Activated CD4-positive, alpha-beta T cell treated with anti-CD3 and anti-CD28 coated beads for 36 hours (primary cell): ENCODE results near the gene PLCXD1. TPM values are rescaled to one million over a fixed set of nuclear protein-coding genes. Genes with fewer than 3 reads are reported as not detected.
"Not testable (repeated sequence)": the region's sequence is repeated elsewhere in the genome, so short reads cannot be mapped to it uniquely, and the experiment has no call there.

ENCODE experiments used
- ATAC-seq: fragments of 200-7000 bp; cut with Tn5 transposase; one replicate; pipeline ENCODE4 v1.10.0; 2021; ENCODE audit warnings: mild to moderate bottlenecking, moderate library complexity
- CTCF ChIA-PET: fragments of 350-600 bp; sonication (Branson Sonifier 250); formaldehyde crosslinking; loops from one replicate; lab custom pipeline; 2021; ENCODE audit warnings: antibody characterized with exemption; lab: Charles Lee
- POLR2A ChIA-PET: fragments of 350-600 bp; sonication (Branson Sonifier 250); formaldehyde crosslinking; loops from one replicate; lab custom pipeline; 2021; ENCODE audit warnings: antibody characterized with exemption, inconsistent platforms; lab: Charles Lee
- DNase-seq: peaks from one replicate; pipeline ENCODE4 v3.0.0-alpha.2; 2020
- H3K27ac Mint-ChIP-seq: one replicate; pipeline ENCODE4 v1.8.0; 2021; ENCODE audit warnings: mixed read lengths
- H3K27me3 Mint-ChIP-seq: one replicate; pipeline ENCODE4 v1.8.0; 2021; ENCODE audit warnings: mixed read lengths
- H3K36me3 Mint-ChIP-seq: one replicate; pipeline ENCODE4 v1.8.0; 2021; ENCODE audit warnings: low read depth, mixed read lengths
- H3K4me1 Mint-ChIP-seq: one replicate; pipeline ENCODE4 v1.8.0; 2021; ENCODE audit warnings: mixed read lengths
- H3K4me3 Mint-ChIP-seq: one replicate; pipeline ENCODE4 v1.8.0; 2021; ENCODE audit warnings: mild to moderate bottlenecking, moderate library complexity, mixed read lengths
- H3K9me3 Mint-ChIP-seq: one replicate; pipeline ENCODE4 v1.8.0; 2021; ENCODE audit warnings: low read depth, mixed read lengths
- intact Hi-C, 2 experiments: fragments of 100-400 bp; cut with DNase I in 1 of 2; cut with micrococcal nuclease in 1 of 2; formaldehyde crosslinking; loops; one replicate each; pipeline versions ENCODE4 v1.14.2 to v1.15.1; 2022 to 2024; cut with DNase I, micrococcal nuclease
- total RNA-seq, 2 experiments: library from RNA; stranded (reverse); gene quantifications; one replicate each; pipeline ENCODE4 v1.2.3, GENCODE V29; 2021

The PLCXD1 gene
- 100 to 1,000 TPM in 1 of 2 experiments, 10 to 100 TPM in 1; 92.8 to 127 TPM for total RNA-seq

- peak; percentile 47 for ATAC-seq
- peak within 1 kb of the TSS; percentile 88 for H3K27ac Mint-ChIP-seq
- POLR2A ChIA-PET: no interaction called here
- intact Hi-C loops: loop anchor here in 1 of 2 experiments (5.0 kb wide), 1 partner anchor 1111 kb away; the partner anchor contains the start of gene SLC25A6
- H3K36me3 Mint-ChIP-seq: peaks cover 27% of the 10 kb centered on the region
- H3K4me1 Mint-ChIP-seq: peaks cover 21% of the 10 kb centered on the region
- no peaks in the 10 kb centered on the region for H3K27me3 Mint-ChIP-seq
- CTCF ChIA-PET: no interaction called here
- peak; percentile 77 for DNase-seq
- H3K4me3 Mint-ChIP-seq: peak within 1 kb of the TSS; percentile 94
- no peaks in the 10 kb centered on the region for H3K9me3 Mint-ChIP-seq
Observed at GRCh38 chrX:281166-281999, at the start of gene PLCXD1. Gene PLCXD1, plus strand, starts transcription at chrX:281381. Its CDS starts 2,807 bp downstream, at chrX:284188.

- H3K4me3 Mint-ChIP-seq, H3K36me3 Mint-ChIP-seq, H3K4me1 Mint-ChIP-seq, intact Hi-C loops, POLR2A ChIA-PET, CTCF ChIA-PET, H3K9me3 Mint-ChIP-seq, H3K27ac Mint-ChIP-seq, H3K27me3 Mint-ChIP-seq, DNase-seq: not testable (repeated sequence)
- peak; percentile 95 for ATAC-seq
Observed at GRCh38 chrX:231637-232277, 49.4 kb upstream of the PLCXD1 start.

- H3K27me3 Mint-ChIP-seq, POLR2A ChIA-PET, intact Hi-C loops, DNase-seq, H3K36me3 Mint-ChIP-seq, H3K4me1 Mint-ChIP-seq, H3K27ac Mint-ChIP-seq, CTCF ChIA-PET, H3K9me3 Mint-ChIP-seq, H3K4me3 Mint-ChIP-seq: not testable (repeated sequence)
- ATAC-seq: peak; percentile 17
Observed at GRCh38 chrX:232278-232655, 48.9 kb upstream of the PLCXD1 start.

- intact Hi-C loops, H3K4me3 Mint-ChIP-seq, H3K36me3 Mint-ChIP-seq, POLR2A ChIA-PET, CTCF ChIA-PET, H3K9me3 Mint-ChIP-seq, H3K27ac Mint-ChIP-seq, ATAC-seq, DNase-seq, H3K4me1 Mint-ChIP-seq, H3K27me3 Mint-ChIP-seq: not testable (repeated sequence)
Observed at GRCh38 chrX:236201-236600, 45.0 kb upstream of the PLCXD1 start.

GRCh38 chrX:250965-251364 is 30.2 kb upstream of the PLCXD1 start:
- DNase-seq (no peak), ATAC-seq (peak; percentile 42)
- CTCF ChIA-PET: no interaction called here
- Mint-ChIP-seq H3K36me3 (no peaks in the 10 kb centered on the region), H3K9me3 (no peaks in the 10 kb centered on the region), H3K27ac (peak overlapping the region; percentile 81), H3K27me3 (no peaks in the 10 kb centered on the region), H3K4me1 (peaks cover 16% of the 10 kb centered on the region), H3K4me3 (peak overlapping the region; percentile 13)
- POLR2A ChIA-PET: no interaction called here
- intact Hi-C loops: no loop called here

- H3K4me3 Mint-ChIP-seq, CTCF ChIA-PET, H3K36me3 Mint-ChIP-seq, DNase-seq, ATAC-seq, H3K9me3 Mint-ChIP-seq, intact Hi-C loops, H3K27me3 Mint-ChIP-seq, POLR2A ChIA-PET: not testable (repeated sequence)
- Mint-ChIP-seq H3K27ac (peak overlapping the region; percentile 81), H3K4me1 (peaks cover 16% of the 10 kb centered on the region)
Observed at GRCh38 chrX:251396-252243, 29.6 kb upstream of the PLCXD1 start.

- no peaks in the 10 kb centered on the region for H3K27me3 Mint-ChIP-seq
- ATAC-seq: no peak
- no peak overlapping the region for H3K4me3 Mint-ChIP-seq
- ChIA-PET CTCF (no interaction called here), POLR2A (no interaction called here)
- no peaks in the 10 kb centered on the region for H3K36me3 Mint-ChIP-seq
- no peak for DNase-seq
- H3K4me1 Mint-ChIP-seq: peaks cover 16% of the 10 kb centered on the region
- H3K9me3 Mint-ChIP-seq: no peaks in the 10 kb centered on the region
- intact Hi-C loops: no loop called here
- peak overlapping the region; percentile 8 for H3K27ac Mint-ChIP-seq
Observed at GRCh38 chrX:252244-252956, 28.8 kb upstream of the PLCXD1 start.

GRCh38 chrX:252957-253291 is 28.3 kb upstream of the PLCXD1 start:
- Mint-ChIP-seq H3K4me1 (peaks cover 16% of the 10 kb centered on the region), H3K27me3 (no peaks in the 10 kb centered on the region), H3K9me3 (no peaks in the 10 kb centered on the region), H3K4me3 (no peak overlapping the region), H3K27ac (no peak overlapping the region), H3K36me3 (no peaks in the 10 kb centered on the region)
- CTCF ChIA-PET: no interaction called here
- DNase-seq (no peak), ATAC-seq (no peak)
- POLR2A ChIA-PET: no interaction called here
- intact Hi-C loops: no loop called here

- CTCF ChIA-PET: no interaction called here
- H3K4me1 Mint-ChIP-seq: peaks cover 16% of the 10 kb centered on the region
- no peak for ATAC-seq
- intact Hi-C loops: no loop called here
- POLR2A ChIA-PET: no interaction called here
- no peaks in the 10 kb centered on the region for H3K36me3 Mint-ChIP-seq
- no peak overlapping the region for H3K4me3 Mint-ChIP-seq
- DNase-seq: no peak
- no peaks in the 10 kb centered on the region for H3K27me3 Mint-ChIP-seq
- no peak overlapping the region for H3K27ac Mint-ChIP-seq
- H3K9me3 Mint-ChIP-seq: no peaks in the 10 kb centered on the region
Observed at GRCh38 chrX:253451-254297, 27.5 kb upstream of the PLCXD1 start.

GRCh38 chrX:254630-255215 is 26.5 kb upstream of the PLCXD1 start:
- Mint-ChIP-seq H3K4me1 (peaks cover 16% of the 10 kb centered on the region), H3K4me3 (no peak overlapping the region), H3K27ac (no peak overlapping the region), H3K36me3 (no peaks in the 10 kb centered on the region), H3K9me3 (no peaks in the 10 kb centered on the region), H3K27me3 (no peaks in the 10 kb centered on the region)
- CTCF ChIA-PET: no interaction called here
- no peak for DNase-seq
- POLR2A ChIA-PET: no interaction called here
- intact Hi-C loops: no loop called here
- ATAC-seq: no peak
